H1 (cell line): ENCODE data around the gene PGM3. TPM values are rescaled to one million over a fixed set of nuclear protein-coding genes. Genes with fewer than 3 reads are reported as not detected.

Source experiments
- CBX5 ChIP-seq: fragments of 300-800, 300-1000 bp; sonication (generic); IDR thresholded peaks from 2 replicates; pipeline ENCODE4 v1.7.1; 2016; ENCODE audit warnings: antibody characterized with exemption, low read length, low read depth
- CHD1 ChIP-seq: IDR thresholded peaks from 2 replicates; pipeline ENCODE4 v1.6.1; 2012; ENCODE audit warnings: low read depth, low read length, improper control_type of control experiment
- NRF1 ChIP-seq: IDR thresholded peaks from 2 replicates; pipeline ENCODE4 v1.6.1; 2011; ENCODE audit warnings: mild to moderate bottlenecking, low read depth, low read length, improper control_type of control experiment
- polyA plus RNA-seq, 7 experiments: library from polyadenylated mRNA; depleted of rRNA in 3 of 7; stranded (reverse) in 5 of 7; unstranded in 2 of 7; fragments of >200 nt in 5 of 7; fragments of 200-250 nt in 2 of 7; gene quantifications; 1 replicate in 5 of 7; 2 replicates in 1 of 7; 4 replicates in 1 of 7; pipeline versions ENCODE4 v1.2.1 to v1.2.3, GENCODE V29; 2011 to 2013; ENCODE audit warnings: missing spikeins in 2 of 7, mixed read lengths in 2 of 7
- total RNA-seq: library from RNA; stranded (reverse); fragmentation: NEBNext Ultra II Directional; extraction: Animal tissue kit (Norgen Biotek cat#: 25700); gene quantifications from 2 replicates; pipeline ENCODE4 v1.2.1, GENCODE V29; 2021
- TF ChIP-seq, protein P1 (sequence below): IDR thresholded peaks from 2 replicates; pipeline ENCODE4 v1.6.1; 2012; ENCODE audit warnings: low read length, inconsistent platforms

The PGM3 gene
- total and polyA plus RNA-seq, 2 of the 8 experiments (the other 6 are each of a cell fraction or from before 2014, with no cell fraction given), result 14.5 to 60.5 TPM

DNA sequence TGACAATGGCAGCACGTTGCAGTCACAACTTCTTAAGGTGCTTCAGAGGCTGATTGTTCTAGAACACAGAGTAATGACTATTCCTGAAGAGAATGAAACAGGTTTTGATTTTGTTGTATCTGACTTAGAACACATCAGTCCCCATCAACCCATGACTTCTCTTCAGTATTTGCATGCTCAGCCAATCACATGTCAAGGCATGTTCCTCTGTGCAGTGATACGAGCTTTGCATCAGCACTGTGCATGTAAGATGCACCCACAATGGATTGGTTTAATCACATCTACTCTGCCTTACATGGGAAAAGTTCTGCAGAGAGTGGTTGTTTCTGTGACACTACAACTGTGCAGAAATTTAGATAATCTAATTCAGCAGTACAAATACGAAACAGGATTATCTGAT lies 54.3 kb downstream of the PGM3 start (continued):
- TF ChIP-seq CBX5 (no peak), CHD1 (no peak), NRF1 (no peak)
- TF ChIP-seq, protein P1, sequence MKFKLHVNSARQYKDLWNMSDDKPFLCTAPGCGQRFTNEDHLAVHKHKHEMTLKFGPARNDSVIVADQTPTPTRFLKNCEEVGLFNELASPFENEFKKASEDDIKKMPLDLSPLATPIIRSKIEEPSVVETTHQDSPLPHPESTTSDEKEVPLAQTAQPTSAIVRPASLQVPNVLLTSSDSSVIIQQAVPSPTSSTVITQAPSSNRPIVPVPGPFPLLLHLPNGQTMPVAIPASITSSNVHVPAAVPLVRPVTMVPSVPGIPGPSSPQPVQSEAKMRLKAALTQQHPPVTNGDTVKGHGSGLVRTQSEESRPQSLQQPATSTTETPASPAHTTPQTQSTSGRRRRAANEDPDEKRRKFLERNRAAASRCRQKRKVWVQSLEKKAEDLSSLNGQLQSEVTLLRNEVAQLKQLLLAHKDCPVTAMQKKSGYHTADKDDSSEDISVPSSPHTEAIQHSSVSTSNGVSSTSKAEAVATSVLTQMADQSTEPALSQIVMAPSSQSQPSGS, result no peak
